H1 (cell line): ENCODE data around the gene USP10. TPM values are rescaled to one million over a fixed set of nuclear protein-coding genes. Genes with fewer than 3 reads are reported as not detected.

Experiments used
- CTCF ChIA-PET: fragments of 300-600 bp; sonication (Branson Sonifier 250); formaldehyde crosslinking; loops from one replicate; lab custom pipeline; 2021; ENCODE audit not compliant: partially characterized antibody; lab: Charles Lee
- POLR2A ChIA-PET: fragments of 300-600 bp; sonication (Branson Sonifier 250); formaldehyde crosslinking; loops from one replicate; lab custom pipeline; 2021; ENCODE audit warnings: inconsistent platforms; ENCODE audit not compliant: partially characterized antibody; lab: Charles Lee
- DNase-seq, 2 experiments: peaks; one replicate each; pipeline versions ENCODE4 v3.0.0 to v3.0.0-alpha.2; 2010 to 2022; ENCODE audit warnings: low spot score in 2 of 2, low read depth in 1 of 2, mixed read lengths in 1 of 2
- FAIRE-seq: peaks from 2 replicates; lab custom pipeline; 2011; peaks lifted over from hg19 to GRCh38; lab: Jason Lieb, UNC
- H2AFZ ChIP-seq: 2 replicates; pipeline ENCODE4 v1.8.1; 2012; ENCODE audit warnings: low read length, inconsistent platforms
- H2AK5ac ChIP-seq: 2 replicates; pipeline ENCODE4 v1.6.1; 2013; ENCODE audit warnings: low read depth, low read length
- H2BK120ac ChIP-seq: replicated peaks from 2 replicates; pipeline ENCODE3; 2013; ENCODE audit warnings: low read depth, low read length, inconsistent platforms
- H2BK12ac ChIP-seq: 2 replicates; pipeline ENCODE4 v1.6.1; 2013; ENCODE audit warnings: low read depth, low read length
- H2BK15ac ChIP-seq: 2 replicates; pipeline ENCODE4 v1.6.1; 2013; ENCODE audit warnings: low read length
- H2BK20ac ChIP-seq: 2 replicates; pipeline ENCODE4 v1.6.1; 2013; ENCODE audit warnings: low read length
- H2BK5ac ChIP-seq: 2 replicates; pipeline ENCODE4 v1.6.1; 2013; ENCODE audit warnings: low read depth, low read length
- H3K14ac ChIP-seq: 2 replicates; pipeline ENCODE4 v1.6.1; 2013; ENCODE audit warnings: inconsistent platforms; ENCODE audit not compliant: insufficient read length
- H3K18ac ChIP-seq: 2 replicates; pipeline ENCODE4 v1.6.1; 2013; ENCODE audit warnings: low read length; ENCODE audit errors: extremely low read depth
- H3K23ac ChIP-seq: 2 replicates; pipeline ENCODE4 v1.6.1; 2013; ENCODE audit warnings: inconsistent platforms; ENCODE audit not compliant: insufficient read length
- H3K23me2 ChIP-seq: 2 replicates; pipeline ENCODE4 v1.6.1; 2013; ENCODE audit warnings: low read depth, low read length
- H3K27ac ChIP-seq: 2 replicates; pipeline ENCODE4 v1.6.1; 2011; ENCODE audit warnings: low read depth, low read length, inconsistent platforms
- H3K27me3 ChIP-seq, 4 experiments: replicated peaks in 1 of 4; 1 replicate in 1 of 4; 2 replicates in 3 of 4; pipeline versions ENCODE4 v1.6.1 to v1.8.1; 2011 to 2013; ENCODE audit warnings: low read length in 3 of 4, mild to moderate bottlenecking in 3 of 4, inconsistent platforms in 2 of 4, mixed read lengths in 2 of 4, moderate library complexity in 1 of 4; ENCODE audit not compliant: control insufficient read depth in 3 of 4, insufficient read depth in 3 of 4; ENCODE audit errors: extremely low read depth in 1 of 4
- H3K36me3 ChIP-seq, 4 experiments: 2 replicates each; pipeline versions ENCODE4 v1.6.1 to v1.8.1; 2011 to 2013; ENCODE audit warnings: mild to moderate bottlenecking in 4 of 4, low read length in 3 of 4, moderate library complexity in 2 of 4, control low read depth in 1 of 4, inconsistent platforms in 1 of 4; ENCODE audit not compliant: insufficient read depth in 4 of 4, control insufficient read depth in 2 of 4
- H3K4ac ChIP-seq: replicated peaks from 2 replicates; pipeline ENCODE3; 2013; ENCODE audit warnings: low read length, low read depth, mixed read lengths, inconsistent platforms; ENCODE audit not compliant: insufficient read length
- H3K4me1 ChIP-seq, 4 experiments: replicated peaks in 1 of 4; 1 replicate in 1 of 4; 2 replicates in 3 of 4; pipeline versions ENCODE4 v1.6.1 to v1.8.1; 2011 to 2013; ENCODE audit warnings: low read length in 3 of 4, inconsistent platforms in 2 of 4, mixed read lengths in 1 of 4; ENCODE audit not compliant: insufficient read depth in 4 of 4, control insufficient read depth in 3 of 4
- H3K4me2 ChIP-seq, 2 experiments: 2 replicates each; pipeline versions ENCODE4 v1.6.1 to v1.8.1; 2011 to 2013; ENCODE audit warnings: low read depth in 2 of 2, low read length in 2 of 2, control low read depth in 1 of 2, inconsistent platforms in 1 of 2, mild to moderate bottlenecking in 1 of 2; ENCODE audit not compliant: insufficient read depth in 1 of 2
- H3K4me3 ChIP-seq, 4 experiments: fragments of 200-600, 300-600 bp in 1 of 4; sonication (generic), shearing (Covaris generic), sonication (Bioruptor Twin) in 1 of 4; 2 replicates each; pipeline versions ENCODE4 v1.5.1 to v1.8.1; 2011 to 2016; ENCODE audit warnings: low read length in 4 of 4, low read depth in 3 of 4, control low read depth in 2 of 4, inconsistent platforms in 2 of 4, mild to moderate bottlenecking in 2 of 4, mixed read lengths in 1 of 4, moderate library complexity in 1 of 4; ENCODE audit not compliant: insufficient read depth in 2 of 4; ENCODE audit errors: extremely low read depth in 1 of 4
- H3K56ac ChIP-seq: replicated peaks from 2 replicates; pipeline ENCODE3; 2013; ENCODE audit warnings: low read depth, mild to moderate bottlenecking, mixed read lengths, low read length, inconsistent platforms; ENCODE audit not compliant: insufficient read length
- H3K79me1 ChIP-seq: 2 replicates; pipeline ENCODE4 v1.6.1; 2013; ENCODE audit warnings: low read depth, low read length, control low read depth
- H3K79me2 ChIP-seq, 2 experiments: 2 replicates each; pipeline versions ENCODE4 v1.6.1 to v1.8.1; 2012 to 2013; ENCODE audit warnings: low read length in 2 of 2, mild to moderate bottlenecking in 2 of 2, inconsistent platforms in 1 of 2; ENCODE audit not compliant: insufficient read depth in 2 of 2, control insufficient read depth in 1 of 2
- H3K9ac ChIP-seq, 4 experiments: replicated peaks in 1 of 4; 1 replicate in 1 of 4; 2 replicates in 3 of 4; pipeline versions ENCODE4 v1.6.1 to v1.8.1; 2011 to 2013; ENCODE audit warnings: low read depth in 3 of 4, low read length in 3 of 4, control low read depth in 2 of 4, mild to moderate bottlenecking in 2 of 4, moderate library complexity in 2 of 4, inconsistent platforms in 1 of 4; ENCODE audit errors: extremely low read depth in 1 of 4
- H3K9me3 ChIP-seq, 2 experiments: 2 replicates each; pipeline versions ENCODE4 v1.6.1 to v1.8.1; 2012 to 2013; ENCODE audit warnings: mild to moderate bottlenecking in 2 of 2, moderate library complexity in 2 of 2, control low read depth in 1 of 2, inconsistent platforms in 1 of 2, low read depth in 1 of 2, low read length in 1 of 2, mixed read lengths in 1 of 2; ENCODE audit not compliant: insufficient read depth in 2 of 2
- H4K20me1 ChIP-seq, 2 experiments: replicated peaks in 1 of 2; 2 replicates each; pipeline versions ENCODE3 to v1.8.1; 2011 to 2013; ENCODE audit warnings: inconsistent platforms in 2 of 2, low read length in 2 of 2, mild to moderate bottlenecking in 1 of 2; ENCODE audit not compliant: insufficient read depth in 2 of 2, control insufficient read depth in 1 of 2
- H4K5ac ChIP-seq: 2 replicates; pipeline ENCODE4 v1.6.1; 2013; ENCODE audit warnings: low read length, low read depth, mixed read lengths, inconsistent platforms; ENCODE audit not compliant: insufficient read length
- H4K8ac ChIP-seq: 2 replicates; pipeline ENCODE4 v1.8.0; 2013; ENCODE audit warnings: mild to moderate bottlenecking, moderate library complexity, low read length, inconsistent platforms; ENCODE audit not compliant: insufficient read depth; ENCODE audit errors: extremely low read depth
- H4K91ac ChIP-seq: replicated peaks from 2 replicates; pipeline ENCODE3; 2013; ENCODE audit warnings: low read length, mixed read lengths, inconsistent platforms; ENCODE audit not compliant: insufficient read length
- WGBS, 2 experiments: shearing (Covaris generic) in 1 of 2; methylation state at CpG; one replicate each; pipeline versions ENCODE4 v1.1.6 to v1.1.7; 2013 to 2015; ENCODE audit warnings: low lambda C conversion rate in 2 of 2, mixed read lengths in 2 of 2, inconsistent platforms in 1 of 2, low coverage in 1 of 2, missing lambda C conversion rate in 1 of 2; ENCODE audit not compliant: insufficient replicate concordance in 2 of 2, insufficient coverage in 1 of 2, insufficient read length in 1 of 2; ENCODE audit errors: extremely low coverage in 1 of 2, missing lambda C conversion rate in 1 of 2; 5-methylcytosine and 5-hydroxymethylcytosine counted together
- polyA plus RNA-seq, 7 experiments: library from polyadenylated mRNA; depleted of rRNA in 3 of 7; stranded (reverse) in 5 of 7; unstranded in 2 of 7; fragments of >200 nt in 5 of 7; fragments of 200-250 nt in 2 of 7; gene quantifications; 1 replicate in 5 of 7; 2 replicates in 1 of 7; 4 replicates in 1 of 7; pipeline versions ENCODE4 v1.2.1 to v1.2.3, GENCODE V29; 2011 to 2013; ENCODE audit warnings: missing spikeins in 2 of 7, mixed read lengths in 2 of 7
- total RNA-seq: library from RNA; stranded (reverse); fragmentation: NEBNext Ultra II Directional; extraction: Animal tissue kit (Norgen Biotek cat#: 25700); gene quantifications from 2 replicates; pipeline ENCODE4 v1.2.1, GENCODE V29; 2021
- TF ChIP-seq, protein P1 (sequence below), 3 experiments: IDR thresholded peaks; 1 replicate in 2 of 3; 2 replicates in 1 of 3; pipeline versions ENCODE4 v1.5.1 to v1.6.1; 2011; ENCODE audit warnings: low read length in 3 of 3, mild to moderate bottlenecking in 3 of 3, inconsistent platforms in 2 of 3, low read depth in 1 of 3, moderate library complexity in 1 of 3; ENCODE audit not compliant: insufficient read depth in 1 of 3; ENCODE audit errors: control extremely low read depth in 1 of 3

Gene USP10
- total and polyA plus RNA-seq, 2 of the 8 experiments (the other 6 are each of a cell fraction or from before 2014, with no cell fraction given): 171 to 195 TPM

DNA sequence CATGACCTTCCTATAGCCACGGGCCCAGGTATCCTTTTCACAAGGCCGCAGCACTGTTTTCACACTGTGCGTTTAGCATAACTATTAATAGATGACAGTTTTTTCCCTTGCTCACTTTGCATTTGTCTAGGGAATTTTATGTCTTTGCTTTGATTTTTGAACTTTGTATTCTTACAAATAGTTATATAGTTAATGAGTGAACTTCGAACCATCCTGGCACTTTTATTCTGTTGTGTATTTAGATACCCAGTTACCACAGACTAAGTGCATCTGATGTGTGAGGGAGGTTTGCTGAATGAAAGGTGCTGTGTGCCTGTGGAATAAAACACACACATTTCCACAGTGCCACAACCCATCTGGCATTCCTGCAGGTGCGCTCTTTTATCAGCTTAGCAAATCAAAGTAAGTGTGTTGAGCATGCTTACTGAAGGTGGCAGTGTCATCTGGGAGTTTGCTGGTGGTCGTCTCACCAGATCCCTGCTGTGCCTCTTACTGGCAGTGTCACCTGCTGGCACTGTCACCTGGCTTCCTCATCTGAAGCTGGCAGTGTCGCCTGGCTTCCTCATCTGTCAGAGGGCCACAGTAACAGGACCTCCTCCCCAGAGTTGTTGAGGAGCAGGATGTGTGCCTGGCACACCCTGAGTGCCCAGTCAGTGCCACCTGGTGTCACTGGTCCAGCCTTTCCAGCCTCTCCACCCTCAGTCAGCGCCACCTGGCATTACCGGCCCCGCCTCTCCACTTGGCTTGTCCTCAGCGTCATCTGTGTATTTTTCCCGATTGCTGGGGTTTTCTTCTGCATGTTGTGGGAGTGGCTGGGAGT lies 37.6 kb downstream of the USP10 start:
- H3K4ac ChIP-seq: no peak overlapping the region
- no peak overlapping the region for H3K56ac ChIP-seq
- no peak overlapping the region for H3K23ac ChIP-seq
- H3K23me2 ChIP-seq: no peaks in the 10 kb centered on the region
- H2AFZ ChIP-seq: no peak overlapping the region
- no peak overlapping the region for H2AK5ac ChIP-seq
- H2BK15ac ChIP-seq: no peak overlapping the region
- H4K5ac ChIP-seq: no peak overlapping the region
- H4K8ac ChIP-seq: no peak overlapping the region
- ChIA-PET CTCF (interaction anchor here (0.7 to 13.2 kb wide), 53 partner anchors 10 to 365 kb away, joined by 3 to 137 read pairs (median 5); no protein-coding TSS in a partner anchor), POLR2A (interaction anchor here (1.0 to 1.4 kb wide), 3 partner anchors 13 to 34 kb away, joined by 3 to 4 read pairs (median 3); no protein-coding TSS in a partner anchor)
- FAIRE-seq (no peak), DNase-seq (no peak)
- peaks cover 0 to 9% (median 3%) of the 10 kb centered on the region in 4 experiments; a peak in 2 of 8 replicates for H3K36me3 ChIP-seq
- H4K91ac ChIP-seq: no peak overlapping the region
- H2BK5ac ChIP-seq: no peak overlapping the region
- no peaks in the 10 kb centered on the region for H3K27me3 ChIP-seq
- peaks cover 7 to 24% (median 19%) of the 10 kb centered on the region in 4 experiments for H3K4me1 ChIP-seq
- peaks cover 7 to 90% of the 10 kb centered on the region in 2 experiments for H3K79me2 ChIP-seq
- no peak overlapping the region for H2BK120ac ChIP-seq
- H3K27ac ChIP-seq: no peak overlapping the region
- 80% methylated on average over 12 of the region's 12 CpGs; no CpG with 5 or more reads in 1 of the 2 experiments for WGBS, 2 experiments
- no peak overlapping the region for H3K14ac ChIP-seq
- no peak overlapping the region for H3K4me2 ChIP-seq
- no peak overlapping the region for H2BK12ac ChIP-seq
- no peak overlapping the region for H2BK20ac ChIP-seq
- H3K18ac ChIP-seq: no peak overlapping the region
- H3K9ac ChIP-seq: no peak overlapping the region
- no peaks in the 10 kb centered on the region for H3K9me3 ChIP-seq
- H3K4me3 ChIP-seq: no peak overlapping the region
- peaks cover 17 to 34% of the 10 kb centered on the region in 2 experiments for H4K20me1 ChIP-seq
- peaks cover 7% of the 10 kb centered on the region; the same call in 1 of the 2 replicates for H3K79me1 ChIP-seq
- TF ChIP-seq, protein P1, sequence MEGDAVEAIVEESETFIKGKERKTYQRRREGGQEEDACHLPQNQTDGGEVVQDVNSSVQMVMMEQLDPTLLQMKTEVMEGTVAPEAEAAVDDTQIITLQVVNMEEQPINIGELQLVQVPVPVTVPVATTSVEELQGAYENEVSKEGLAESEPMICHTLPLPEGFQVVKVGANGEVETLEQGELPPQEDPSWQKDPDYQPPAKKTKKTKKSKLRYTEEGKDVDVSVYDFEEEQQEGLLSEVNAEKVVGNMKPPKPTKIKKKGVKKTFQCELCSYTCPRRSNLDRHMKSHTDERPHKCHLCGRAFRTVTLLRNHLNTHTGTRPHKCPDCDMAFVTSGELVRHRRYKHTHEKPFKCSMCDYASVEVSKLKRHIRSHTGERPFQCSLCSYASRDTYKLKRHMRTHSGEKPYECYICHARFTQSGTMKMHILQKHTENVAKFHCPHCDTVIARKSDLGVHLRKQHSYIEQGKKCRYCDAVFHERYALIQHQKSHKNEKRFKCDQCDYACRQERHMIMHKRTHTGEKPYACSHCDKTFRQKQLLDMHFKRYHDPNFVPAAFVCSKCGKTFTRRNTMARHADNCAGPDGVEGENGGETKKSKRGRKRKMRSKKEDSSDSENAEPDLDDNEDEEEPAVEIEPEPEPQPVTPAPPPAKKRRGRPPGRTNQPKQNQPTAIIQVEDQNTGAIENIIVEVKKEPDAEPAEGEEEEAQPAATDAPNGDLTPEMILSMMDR (IDR thresholded peaks at IDR 0.05; ENCODE audit: control extremely low read depth in 1 of 3, insufficient read depth in 1 of 3, low read depth in 1 of 3, low read length in 3 of 3): no peak
